ENCODE results near the gene SH3RF3. TPM values are rescaled to one million over a fixed set of nuclear protein-coding genes. Genes with fewer than 3 reads are reported as not detected.
A peak's percentile ranks its signal among the peaks of the same experiment; 100 is the strongest.

Gene SH3RF3
- total RNA-seq, 2 donors from 2014 or later, result 1.3 to 2.7 TPM

- intact Hi-C loops (cut with DNase I, micrococcal nuclease), result no loop called here
- ATAC-seq (no peak), DNase-seq (no peak)
Observed at GRCh38 chr2:109260116-109260855, 131.3 kb downstream of the SH3RF3 start.

GRCh38 chr2:109260886-109261700, 132.1 kb downstream of the SH3RF3 start:
- ATAC-seq (peak; percentile 87), DNase-seq (peak; percentile 23 to 46)
- intact Hi-C loops (cut with DNase I, micrococcal nuclease), result no loop called here

- ATAC-seq, result no peak
- no peak for DNase-seq
- intact Hi-C loops (cut with DNase I, micrococcal nuclease), result no loop called here
Observed at GRCh38 chr2:109261906-109262631, 133.1 kb downstream of the SH3RF3 start.

GRCh38 chr2:109264595-109265328, 135.8 kb downstream of the SH3RF3 start:
- DNase-seq, result no peak
- no peak for ATAC-seq
- intact Hi-C loops (cut with DNase I, micrococcal nuclease), result no loop called here

- intact Hi-C loops (cut with DNase I, micrococcal nuclease), result no loop called here
- DNase-seq, result no peak
- no peak for ATAC-seq
Observed at GRCh38 chr2:109265369-109265768, 136.4 kb downstream of the SH3RF3 start.

- intact Hi-C loops (cut with DNase I, micrococcal nuclease), result no loop called here
- DNase-seq, result no peak
- no peak for ATAC-seq
Observed at GRCh38 chr2:109265953-109266352, 136.9 kb downstream of the SH3RF3 start.

- DNase-seq (no peak), ATAC-seq (no peak)
- intact Hi-C loops (cut with DNase I, micrococcal nuclease), result no loop called here
Observed at GRCh38 chr2:109266496-109266895, 137.5 kb downstream of the SH3RF3 start.

- no peak for DNase-seq
- peak; percentile 39 for ATAC-seq
- intact Hi-C loops (cut with DNase I, micrococcal nuclease), result no loop called here
Observed at GRCh38 chr2:109266998-109267854, 138.2 kb downstream of the SH3RF3 start.

GRCh38 chr2:109268916-109269315, 139.9 kb downstream of the SH3RF3 start:
- no peak for DNase-seq
- no peak for ATAC-seq
- intact Hi-C loops (cut with DNase I, micrococcal nuclease), result no loop called here

- no peak for ATAC-seq
- intact Hi-C loops (cut with DNase I, micrococcal nuclease), result no loop called here
- no peak for DNase-seq
Observed at GRCh38 chr2:109269706-109270504, 140.9 kb downstream of the SH3RF3 start.

GRCh38 chr2:109270505-109271312, 141.7 kb downstream of the SH3RF3 start:
- DNase-seq (peak in 1 of 2 donors; percentile 66), ATAC-seq (peak; percentile 96)
- intact Hi-C loops (cut with DNase I, micrococcal nuclease), result no loop called here

GRCh38 chr2:109271920-109272319, 142.9 kb downstream of the SH3RF3 start:
- ATAC-seq (no peak), DNase-seq (no peak)
- intact Hi-C loops (cut with DNase I, micrococcal nuclease), result no loop called here

GRCh38 chr2:109272461-109272860, 143.5 kb downstream of the SH3RF3 start:
- DNase-seq (no peak), ATAC-seq (no peak)
- intact Hi-C loops (cut with DNase I, micrococcal nuclease), result no loop called here

GRCh38 chr2:109275120-109276012, 146.4 kb downstream of the SH3RF3 start:
- no peak for ATAC-seq
- intact Hi-C loops (cut with DNase I, micrococcal nuclease), result no loop called here
- DNase-seq, result no peak

GRCh38 chr2:109277406-109277805, 148.4 kb downstream of the SH3RF3 start:
- intact Hi-C loops (cut with DNase I, micrococcal nuclease), result no loop called here
- DNase-seq (no peak), ATAC-seq (no peak)

All from left colon (tissue), 2 donors.